GM21381 (cell line): ENCODE results near the gene TUBA1A.
"Not testable (repeated sequence)": the region's sequence is repeated elsewhere in the genome, so short reads cannot be mapped to it uniquely, and the experiment has no call there.

Experiments
- ATAC-seq: cut with Tn5 transposase; IDR thresholded peaks from one replicate; pipeline ENCODE4 v1.9.1; 2021; ENCODE audit warnings: mild to moderate bottlenecking, moderate library complexity; ENCODE audit not compliant: unreplicated experiment

The TUBA1A gene

DNA sequence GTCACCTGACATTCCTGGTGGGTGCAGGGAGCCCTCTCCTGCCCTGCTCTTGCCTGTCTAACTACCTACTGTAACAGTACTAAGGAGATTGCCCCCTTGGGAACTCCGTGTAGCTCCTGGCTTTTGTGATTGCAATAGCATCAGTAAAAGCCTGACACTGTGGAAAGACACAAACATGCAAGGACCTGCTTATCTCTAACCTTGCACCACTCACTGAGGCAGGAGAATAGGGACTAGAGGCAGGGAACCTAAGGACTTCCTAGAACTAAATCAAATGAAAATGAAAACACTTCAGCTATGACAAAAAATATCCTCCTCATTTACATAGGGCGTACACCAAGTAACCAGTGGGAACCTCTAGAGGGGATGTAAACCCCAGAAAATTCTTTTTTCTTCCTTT lies 28.5 kb downstream of the TUBA1A start:
- ATAC-seq, result no peak

DNA sequence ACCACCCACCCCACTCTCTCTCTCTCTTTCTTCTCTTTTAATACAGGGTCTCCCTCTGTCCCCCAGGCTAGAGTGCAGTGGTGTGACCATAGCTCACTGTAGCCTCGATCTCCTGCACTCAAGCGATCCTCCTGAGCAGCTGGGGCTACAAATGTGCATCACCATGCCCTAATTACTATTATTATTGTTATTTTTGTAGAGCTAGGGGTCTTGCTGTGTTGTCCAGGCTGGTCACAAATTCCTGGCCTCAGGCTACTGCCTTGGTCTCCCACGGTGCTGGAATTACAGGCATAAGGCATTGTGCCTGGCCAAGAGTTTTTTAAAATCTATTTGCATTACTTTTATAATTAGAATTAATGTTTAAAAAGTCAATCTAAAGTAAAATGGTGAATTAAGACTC lies 34.7 kb downstream of the TUBA1A start:
- no peak for ATAC-seq

- no peak for ATAC-seq
These were observed 41.5 kb downstream of the TUBA1A start for GRCh38 chr12:49147384-49147783.

- ATAC-seq, result no peak
These were observed 42.5 kb downstream of the TUBA1A start for GRCh38 chr12:49146406-49146805.

DNA sequence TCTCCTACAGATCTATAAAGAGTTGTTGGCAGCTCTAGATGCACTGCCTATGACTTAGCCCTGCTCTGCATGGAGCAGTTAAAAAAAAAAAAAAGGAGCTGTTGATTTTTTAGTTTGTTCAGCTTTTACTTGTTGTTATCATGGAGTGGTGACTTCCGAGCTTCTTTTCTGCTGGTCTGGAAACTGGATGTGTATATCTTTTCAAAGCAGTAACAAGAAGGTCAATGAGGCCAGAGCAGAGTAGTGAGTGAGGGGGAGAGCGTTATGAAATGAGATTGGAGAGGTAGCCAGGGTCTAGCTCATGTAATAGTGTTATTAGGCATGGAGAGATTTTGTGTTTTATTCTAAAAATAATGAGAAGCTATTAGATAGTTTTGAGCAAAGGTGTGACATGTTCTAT lies 44.5 kb downstream of the TUBA1A start:
- no peak for ATAC-seq

DNA sequence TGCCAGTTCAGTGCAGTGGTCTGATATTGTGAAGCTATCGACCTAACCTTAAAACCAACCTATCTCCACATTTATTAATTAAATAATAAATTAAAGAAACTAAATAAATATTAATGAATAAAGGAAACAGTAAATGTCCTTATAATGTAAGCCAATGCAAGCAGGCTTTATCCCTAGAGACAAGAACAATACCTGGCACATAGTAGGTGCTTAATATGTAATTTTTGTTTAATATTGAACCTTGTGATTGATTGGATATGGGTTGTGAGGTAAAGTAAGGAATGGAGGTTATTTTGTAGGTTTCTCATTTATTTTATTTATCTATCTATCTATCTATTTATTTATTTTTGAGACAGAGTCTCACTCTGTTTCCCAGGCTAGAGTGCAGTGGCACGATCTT lies 49.9 kb downstream of the TUBA1A start:
- no peak for ATAC-seq

DNA sequence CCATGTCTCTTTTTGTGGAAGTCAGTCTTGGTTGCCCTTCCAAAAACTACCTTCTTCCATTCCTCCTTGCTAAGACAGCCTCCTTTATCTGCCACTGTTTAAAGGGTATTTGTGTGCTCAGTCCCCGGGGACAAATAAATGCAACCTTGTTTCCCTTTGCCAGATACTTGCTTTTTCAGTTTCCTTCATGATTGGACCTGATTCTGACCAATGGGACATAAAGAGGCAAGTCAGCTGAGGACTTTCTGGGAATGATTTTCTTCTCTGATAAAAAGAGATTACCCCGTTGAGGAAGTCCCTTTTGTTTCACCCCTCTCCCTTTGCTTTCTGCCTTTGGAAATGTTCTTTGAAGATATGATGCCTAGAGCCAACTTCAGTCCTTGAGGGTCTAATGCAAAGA lies 50.3 kb downstream of the TUBA1A start:
- no peak for ATAC-seq

DNA sequence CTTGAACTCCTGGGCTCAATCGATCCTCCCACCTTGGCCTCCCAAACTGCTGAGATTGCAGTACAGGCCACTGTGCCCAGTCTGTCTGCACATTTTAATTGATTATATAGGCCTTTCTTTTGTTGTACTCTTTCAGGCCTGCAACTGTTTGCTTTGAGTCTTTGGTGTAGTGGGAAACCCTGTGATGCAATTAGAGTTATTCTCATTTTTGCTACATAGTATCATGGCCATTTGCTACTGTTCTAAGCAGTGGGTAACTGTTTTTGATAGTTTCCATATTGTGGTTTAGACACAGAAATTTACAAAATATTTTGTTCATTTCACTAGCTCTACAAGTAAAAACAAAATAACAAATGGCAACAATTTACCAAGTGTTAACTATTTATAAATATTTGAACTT lies 51.4 kb downstream of the TUBA1A start:
- no peak for ATAC-seq

- ATAC-seq, result not testable (repeated sequence)
These were observed 51.9 kb downstream of the TUBA1A start for GRCh38 chr12:49136997-49137396.
